VCaP (cell line): Measurements from ENCODE around the gene ATP1A2.

Source experiments
- H3K27ac ChIP-seq: fragments of 450-650 bp; 2 replicates; pipeline ENCODE4 v1.5.1; 2017
- CTCF ChIP-seq: fragments of 450-650 bp; conservative IDR thresholded peaks from 2 replicates; pipeline ENCODE4 v1.5.1; 2017; ENCODE audit warnings: mild to moderate bottlenecking, moderate library complexity

Gene ATP1A2

DNA sequence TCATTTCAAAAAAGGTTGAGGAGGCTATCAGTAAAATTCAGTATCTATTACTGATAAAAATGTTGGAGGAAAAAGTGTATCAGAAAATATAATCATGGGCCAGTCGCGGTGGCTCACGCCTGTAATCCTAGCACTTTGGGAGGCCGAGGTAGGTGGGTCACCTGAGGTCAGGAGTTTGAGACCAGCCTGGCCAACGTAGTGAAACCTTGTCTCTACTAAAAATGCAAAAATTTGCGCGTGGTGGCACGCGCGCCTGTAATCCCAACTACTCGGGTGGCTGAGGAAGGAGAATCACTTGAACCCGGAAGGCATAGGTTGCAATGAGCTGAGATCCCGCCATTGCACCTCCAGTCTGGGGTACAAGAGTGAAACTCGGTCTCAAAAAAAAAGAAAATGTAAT, 30.5 kb downstream of the ATP1A2 start:
- H3K27ac ChIP-seq = no peak overlapping the region
- no peak for TF ChIP-seq CTCF

DNA sequence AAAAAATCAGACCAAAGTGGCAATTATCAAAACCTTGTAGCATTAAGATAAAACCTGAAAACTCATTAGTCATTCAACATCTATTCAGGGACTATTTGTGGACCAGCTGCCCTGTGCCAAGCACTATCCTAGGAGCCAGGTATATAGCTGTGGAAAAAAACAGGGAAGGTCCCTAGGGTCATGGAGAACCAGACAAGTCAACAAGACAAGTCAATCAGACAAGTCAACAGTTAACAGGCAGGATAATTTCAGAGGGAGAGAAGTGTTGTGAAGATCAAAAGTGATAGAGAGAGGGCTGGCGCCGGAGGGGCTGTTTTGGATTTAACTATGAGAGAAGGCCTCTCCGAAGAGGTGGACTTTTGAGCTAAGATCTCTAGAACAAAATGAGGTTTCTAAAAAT, 32.6 kb downstream of the ATP1A2 start:
- H3K27ac ChIP-seq = no peak overlapping the region
- TF ChIP-seq CTCF = no peak

DNA sequence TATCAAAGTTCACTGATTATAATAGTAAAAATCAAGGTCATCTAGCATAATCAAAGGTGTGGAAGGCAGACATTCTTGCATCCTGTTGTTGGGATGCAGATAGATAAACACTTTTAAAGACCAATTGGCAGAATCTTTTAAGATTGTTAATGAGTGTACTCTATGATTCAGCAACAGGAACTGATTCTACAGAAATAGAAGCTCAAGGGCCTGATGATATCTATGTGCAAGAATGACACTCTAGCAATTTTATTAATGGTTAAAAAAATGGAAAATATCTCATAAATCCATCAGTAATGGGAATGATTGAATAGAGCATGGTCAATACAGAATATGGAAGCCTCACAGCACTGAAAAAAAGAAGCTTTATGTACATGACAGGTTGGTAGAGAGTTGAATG, 33.7 kb downstream of the ATP1A2 start:
- no peak overlapping the region for H3K27ac ChIP-seq
- TF ChIP-seq CTCF = no peak

- H3K27ac ChIP-seq = no peak overlapping the region
- TF ChIP-seq CTCF = no peak
Observed at GRCh38 chr1:160149716-160150115, 34.2 kb downstream of the ATP1A2 start.

- no peak for TF ChIP-seq CTCF
Observed at GRCh38 chr1:160151303-160151702, 35.7 kb downstream of the ATP1A2 start, which contains the start of gene ATP1A4. Gene ATP1A4, plus strand, starts transcription at chr1:160151603. Its CDS starts 438 bp downstream, at chr1:160152041.

GRCh38 chr1:160154790-160155189, 39.2 kb downstream of the ATP1A2 start:
- TF ChIP-seq CTCF = no peak
- no peak overlapping the region for H3K27ac ChIP-seq

More at GRCh38 chr1:160151303-160151702, 35.7 kb downstream of the ATP1A2 start, which contains the start of gene ATP1A4:
- no peak within 1 kb of the TSS for H3K27ac ChIP-seq

GRCh38 chr1:160156361-160156760, 40.8 kb downstream of the ATP1A2 start:
- no peak for TF ChIP-seq CTCF
- H3K27ac ChIP-seq = no peak overlapping the region
